ENCODE data around the gene ASCL4.
"Not testable (repeated sequence)": the region's sequence is repeated elsewhere in the genome, so short reads cannot be mapped to it uniquely, and the experiment has no call there.

The ASCL4 gene, protein sequence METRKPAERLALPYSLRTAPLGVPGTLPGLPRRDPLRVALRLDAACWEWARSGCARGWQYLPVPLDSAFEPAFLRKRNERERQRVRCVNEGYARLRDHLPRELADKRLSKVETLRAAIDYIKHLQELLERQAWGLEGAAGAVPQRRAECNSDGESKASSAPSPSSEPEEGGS

DNA sequence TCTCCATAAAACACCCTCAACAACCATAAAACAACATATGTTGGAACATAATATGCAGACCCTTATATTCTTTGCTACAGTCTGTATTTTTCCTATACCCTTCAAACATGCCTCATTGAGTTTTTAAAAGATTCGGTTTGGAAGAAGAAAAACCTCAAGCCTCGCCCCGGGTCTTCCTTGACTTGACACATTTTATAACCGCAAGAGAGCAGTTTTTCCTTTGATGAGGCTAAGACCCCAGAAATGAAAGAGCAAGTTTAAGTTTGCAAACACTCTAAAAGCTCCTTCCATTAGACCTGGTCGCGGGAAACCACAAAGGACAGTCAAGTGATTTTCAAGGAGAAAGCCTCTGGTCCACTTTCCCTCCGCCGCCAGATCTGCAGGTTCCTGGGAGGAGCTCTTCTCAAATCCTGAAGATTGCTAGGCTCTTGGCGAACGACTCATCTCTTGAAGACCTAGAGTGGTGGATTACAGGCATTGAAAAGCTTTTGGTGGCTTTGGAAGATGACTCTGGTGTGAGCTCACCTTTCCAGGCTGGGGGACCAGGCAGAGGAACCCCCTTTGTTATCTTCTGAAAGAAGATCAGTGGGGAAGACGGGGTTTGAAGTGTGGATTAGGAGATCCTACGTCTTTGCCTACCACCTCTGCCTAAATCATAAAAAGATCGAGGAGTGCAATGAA, at the start of gene ASCL4:
Gene ASCL4 (plus strand): TSS at position 356 of the 681 bp plus-strand sequence. CDS start 515 bp downstream, outside the sequence.
- no peak for DNase-seq (ENCODE audit: low read depth in 1 of 2, low spot score in 1 of 2)

DNA sequence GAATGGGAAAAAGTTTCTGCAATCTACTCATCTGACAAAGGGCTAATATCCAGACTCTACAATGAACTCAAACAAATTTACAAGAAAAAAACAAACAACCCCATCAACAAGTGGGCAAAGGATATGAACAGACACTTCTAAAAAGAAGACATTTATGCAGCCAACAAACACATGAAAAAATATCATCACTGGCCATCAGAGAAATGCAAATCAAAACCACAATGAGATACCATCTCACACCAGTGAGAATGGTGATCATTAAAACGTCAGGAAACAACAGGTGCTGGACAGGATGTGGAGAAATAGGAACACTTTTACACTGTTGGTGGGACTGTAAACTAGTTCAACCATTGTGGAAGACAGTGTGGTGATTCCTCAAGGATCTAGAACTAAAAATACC, 47.2 kb upstream of the ASCL4 start:
- not testable (repeated sequence) for DNase-seq (ENCODE audit: low read depth in 1 of 2, low spot score in 1 of 2)

DNA sequence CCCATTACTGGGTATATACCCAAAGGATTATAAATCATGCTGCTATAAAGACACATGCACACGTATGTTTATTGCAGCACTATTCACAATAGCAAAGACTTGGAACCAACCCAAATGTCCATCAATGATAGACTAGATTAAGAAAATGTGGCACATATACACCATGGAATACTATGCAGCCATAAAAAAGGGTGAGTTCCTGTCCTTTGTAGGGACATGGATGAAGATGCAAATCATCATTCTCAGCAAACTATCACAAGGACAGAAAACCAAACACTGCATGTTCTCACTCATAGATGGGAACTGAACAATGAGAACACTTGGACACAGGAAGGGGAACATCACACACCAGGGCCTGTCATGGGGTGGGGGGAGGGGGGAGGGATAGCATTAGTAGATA, 46.8 kb upstream of the ASCL4 start:
- not testable (repeated sequence) for DNase-seq (ENCODE audit: low read depth in 1 of 2, low spot score in 1 of 2)

DNA sequence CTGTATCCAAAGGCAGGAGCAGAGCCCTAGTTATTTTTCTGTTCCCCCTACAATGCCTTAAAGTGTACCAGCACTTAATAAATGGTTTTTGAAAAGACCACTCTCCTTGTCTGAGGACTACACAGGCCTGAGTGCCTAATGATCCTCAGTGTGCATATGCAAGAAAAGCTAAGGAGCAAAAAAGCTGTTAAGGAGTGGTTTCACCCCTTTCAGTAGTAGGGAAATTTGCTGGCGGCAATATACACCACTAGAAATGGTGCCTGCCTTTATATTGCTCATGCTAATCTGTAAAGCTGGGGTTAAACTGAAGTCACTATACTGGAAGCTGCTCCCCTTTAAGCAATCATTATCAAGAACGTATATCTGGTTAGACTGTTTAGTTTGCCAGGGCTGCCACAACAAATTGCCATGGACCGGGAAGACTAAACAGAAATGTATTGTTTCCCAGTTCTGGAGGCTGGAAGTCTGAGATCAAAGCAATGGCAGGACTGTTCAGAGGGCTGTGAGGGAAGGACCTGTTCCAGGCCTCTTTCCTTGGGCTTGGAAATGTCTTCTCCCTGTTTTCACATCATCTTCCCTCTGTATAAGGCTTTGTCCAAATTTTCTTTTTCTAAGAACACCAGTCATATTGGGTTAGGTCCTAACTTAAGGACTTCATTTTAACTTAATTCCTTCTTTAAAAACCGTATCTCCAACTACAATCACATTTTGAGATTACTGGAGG, 43.7 kb upstream of the ASCL4 start:
- DNase-seq (ENCODE audit: low read depth in 1 of 2, low spot score in 1 of 2): no peak

DNA sequence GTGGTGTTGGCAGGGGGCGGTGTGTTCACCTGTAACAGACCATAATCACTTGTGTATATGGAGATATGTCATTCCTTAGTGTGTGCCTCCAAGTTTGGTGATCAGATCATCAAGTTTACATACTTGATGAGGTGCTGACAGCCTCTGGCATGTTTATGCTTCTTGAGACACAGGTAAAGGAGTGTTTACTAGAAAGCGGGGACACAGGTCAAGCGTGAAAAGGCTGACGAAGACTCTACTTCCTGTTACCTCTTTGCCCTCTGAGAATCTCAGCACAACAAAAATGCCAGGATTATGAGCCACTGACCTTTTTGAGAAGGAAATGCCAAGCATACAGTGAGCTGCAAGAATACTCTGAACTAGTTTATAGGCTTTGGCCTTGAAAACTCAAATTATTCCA, 43.1 kb upstream of the ASCL4 start:
- no peak for DNase-seq (ENCODE audit: low read depth in 1 of 2, low spot score in 1 of 2)

DNA sequence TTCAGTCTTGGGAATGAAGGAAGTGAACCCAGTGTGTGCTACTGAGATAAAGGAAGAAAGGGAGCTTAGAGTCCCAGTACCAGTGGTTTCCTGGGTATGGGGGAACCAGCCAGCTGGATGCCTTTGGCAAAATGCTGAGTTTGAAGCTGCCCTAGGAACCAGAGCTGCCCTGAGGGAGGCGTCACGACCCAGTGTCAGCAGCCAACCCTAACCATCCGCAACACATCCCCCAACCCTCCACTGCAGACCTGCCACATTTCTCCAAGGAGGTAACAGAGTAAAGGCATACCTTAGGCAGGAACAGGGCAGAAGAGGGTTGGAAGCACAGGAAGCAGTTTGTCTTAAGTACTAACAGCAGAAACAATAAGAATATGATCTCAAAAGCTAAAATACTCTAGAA, 42.1 kb upstream of the ASCL4 start:
- no peak for DNase-seq (ENCODE audit: low read depth in 1 of 2, low spot score in 1 of 2)

DNA sequence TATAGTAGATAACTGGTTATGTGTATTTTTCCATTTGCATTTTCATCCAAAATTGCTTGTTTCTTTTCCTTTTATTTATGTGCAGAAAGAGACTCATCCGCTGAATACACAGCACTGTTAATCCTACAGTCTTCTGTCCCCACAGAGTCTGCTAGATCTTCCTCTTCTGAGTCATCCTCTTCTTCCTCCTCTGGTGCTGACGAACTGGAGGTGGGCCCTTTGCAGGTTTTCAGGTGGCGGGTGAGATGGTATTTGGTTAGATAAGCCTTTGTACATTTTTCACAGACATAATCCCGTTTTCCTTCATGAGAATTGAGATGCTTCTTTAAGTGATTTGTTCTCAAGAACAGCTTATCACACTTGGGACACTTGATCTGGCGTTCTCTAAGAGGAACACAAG, 40.4 kb upstream of the ASCL4 start:
- DNase-seq (ENCODE audit: low read depth in 1 of 2, low spot score in 1 of 2): no peak

DNA sequence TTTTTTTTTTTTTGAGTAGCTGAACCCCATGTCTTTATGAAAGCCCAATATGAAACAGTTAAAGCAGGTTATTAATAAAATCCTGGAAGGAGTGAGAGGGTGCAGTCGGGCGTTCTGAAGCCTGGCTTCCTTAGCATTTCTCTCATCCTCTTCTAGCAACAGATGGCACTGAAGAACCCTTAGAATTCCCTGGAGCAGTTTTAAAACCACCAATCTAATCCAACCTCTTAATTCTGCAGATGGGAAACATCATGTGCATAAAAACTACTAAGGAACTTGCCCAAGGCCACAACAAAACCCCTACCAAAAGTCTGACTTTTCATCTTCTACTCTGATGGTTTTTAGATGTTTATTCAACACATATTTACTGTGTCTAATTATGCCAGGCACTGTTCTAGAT, 38.7 kb upstream of the ASCL4 start:
- no peak for DNase-seq (ENCODE audit: low read depth in 1 of 2, low spot score in 1 of 2)

DNA sequence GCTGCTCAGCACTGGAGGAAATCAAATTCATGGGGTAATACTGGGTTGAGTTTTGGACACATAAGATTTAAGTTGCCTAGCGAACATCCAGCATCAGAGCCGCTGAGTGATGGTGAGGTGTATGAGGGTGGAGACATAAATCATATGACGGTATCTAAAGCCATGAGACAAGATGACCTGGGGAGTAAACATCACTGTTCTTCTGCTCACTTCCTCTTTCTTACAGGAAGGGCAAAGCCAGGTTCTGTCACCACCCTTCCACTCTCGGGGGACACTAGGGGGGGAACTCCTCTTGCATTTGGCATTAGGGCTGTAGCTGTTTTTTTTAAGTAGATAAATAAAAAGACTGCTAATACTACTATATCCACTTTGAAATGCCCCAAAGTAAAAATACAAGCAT, 37.6 kb upstream of the ASCL4 start:
- DNase-seq (ENCODE audit: low read depth in 1 of 2, low spot score in 1 of 2): no peak

DNA sequence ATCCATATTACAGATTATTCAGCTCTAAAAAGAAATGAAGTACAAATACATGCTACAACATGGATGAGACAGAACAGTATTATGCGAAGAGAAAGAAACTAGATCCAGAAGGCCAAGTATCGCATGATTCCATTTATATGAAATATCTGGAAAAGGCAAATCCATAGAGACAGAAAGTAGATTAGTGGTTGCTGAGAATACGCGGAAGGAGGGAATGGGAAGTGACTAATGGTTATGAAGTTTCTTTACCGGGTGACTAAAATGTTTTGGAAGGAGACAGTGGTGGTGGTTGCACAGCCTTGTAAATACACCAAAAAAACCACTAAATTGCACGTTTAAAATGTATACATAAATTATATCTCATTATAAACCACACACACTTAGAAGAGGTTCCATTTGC, 26.0 kb upstream of the ASCL4 start:
- no peak for DNase-seq (ENCODE audit: low read depth in 1 of 2, low spot score in 1 of 2)

DNA sequence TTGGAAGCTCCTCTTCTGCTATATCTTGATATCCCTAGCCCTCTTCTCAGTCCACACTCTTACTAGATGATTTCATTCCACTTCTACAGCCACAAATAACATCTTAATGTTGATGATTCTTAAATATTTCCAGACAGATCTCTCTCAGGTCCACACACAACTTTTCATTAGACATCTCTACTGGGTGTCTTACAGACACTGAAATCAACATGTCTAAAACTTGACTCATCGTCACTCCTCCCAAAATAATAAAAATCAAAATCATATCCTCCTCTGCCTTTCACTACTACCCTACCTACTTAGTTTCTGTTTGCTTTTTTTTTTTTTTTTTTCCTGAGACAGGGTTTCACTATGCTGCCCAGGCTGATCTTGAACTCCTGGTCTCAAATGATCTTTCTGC, 25.4 kb upstream of the ASCL4 start:
- no peak for DNase-seq (ENCODE audit: low read depth in 1 of 2, low spot score in 1 of 2)

DNA sequence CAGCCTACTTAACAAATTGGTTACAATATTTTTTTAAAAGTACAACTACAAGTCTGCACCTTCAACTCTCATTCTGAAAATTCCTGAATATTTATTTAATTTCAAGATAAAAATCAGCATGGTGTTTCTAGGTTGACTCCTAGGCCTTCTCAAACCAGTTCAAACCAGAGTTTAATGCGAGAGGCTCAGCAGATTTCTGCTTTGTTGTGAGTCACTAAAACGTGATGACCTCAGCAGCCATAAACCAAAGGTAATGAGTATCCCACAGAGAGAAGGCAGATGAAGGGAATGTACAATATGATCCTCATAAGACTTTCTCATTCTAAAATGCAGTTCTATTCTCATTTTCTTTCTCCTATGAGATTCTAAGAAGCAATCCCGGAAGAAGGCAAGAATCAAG, 15.1 kb upstream of the ASCL4 start:
- DNase-seq (ENCODE audit: low read depth in 1 of 2, low spot score in 1 of 2): peak in 1 of 2 donors; percentile 25

DNA sequence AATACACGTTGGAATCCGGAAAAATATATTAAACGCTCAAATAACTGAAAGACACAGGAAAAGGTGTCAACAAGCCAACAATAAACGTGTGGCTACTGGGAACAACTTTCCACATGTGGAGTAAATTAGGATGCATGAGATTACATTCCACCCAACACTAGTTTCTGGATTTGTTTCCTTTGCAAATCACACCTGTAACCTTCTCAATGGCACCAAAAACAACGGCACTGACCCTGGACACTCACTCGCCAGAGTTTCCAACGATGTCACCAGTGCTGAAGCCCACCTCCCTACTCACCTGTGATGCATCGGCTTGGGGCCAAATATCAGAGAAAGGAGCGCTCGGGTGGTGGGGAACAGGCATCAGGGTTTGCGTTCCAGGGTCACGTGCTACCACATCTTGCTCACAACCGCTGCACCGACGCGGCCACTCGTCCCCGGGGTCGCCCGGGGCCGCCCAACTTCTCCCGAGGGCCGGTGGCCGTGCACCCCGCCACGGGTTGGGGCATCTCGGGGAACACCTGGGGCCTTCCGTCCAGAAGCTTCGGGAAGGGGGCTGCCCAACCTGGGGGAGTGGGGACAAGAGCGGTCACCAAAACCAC, 14.2 kb upstream of the ASCL4 start:
- peak in 1 of 2 donors; percentile 17 for DNase-seq (ENCODE audit: low read depth in 1 of 2, low spot score in 1 of 2)

DNA sequence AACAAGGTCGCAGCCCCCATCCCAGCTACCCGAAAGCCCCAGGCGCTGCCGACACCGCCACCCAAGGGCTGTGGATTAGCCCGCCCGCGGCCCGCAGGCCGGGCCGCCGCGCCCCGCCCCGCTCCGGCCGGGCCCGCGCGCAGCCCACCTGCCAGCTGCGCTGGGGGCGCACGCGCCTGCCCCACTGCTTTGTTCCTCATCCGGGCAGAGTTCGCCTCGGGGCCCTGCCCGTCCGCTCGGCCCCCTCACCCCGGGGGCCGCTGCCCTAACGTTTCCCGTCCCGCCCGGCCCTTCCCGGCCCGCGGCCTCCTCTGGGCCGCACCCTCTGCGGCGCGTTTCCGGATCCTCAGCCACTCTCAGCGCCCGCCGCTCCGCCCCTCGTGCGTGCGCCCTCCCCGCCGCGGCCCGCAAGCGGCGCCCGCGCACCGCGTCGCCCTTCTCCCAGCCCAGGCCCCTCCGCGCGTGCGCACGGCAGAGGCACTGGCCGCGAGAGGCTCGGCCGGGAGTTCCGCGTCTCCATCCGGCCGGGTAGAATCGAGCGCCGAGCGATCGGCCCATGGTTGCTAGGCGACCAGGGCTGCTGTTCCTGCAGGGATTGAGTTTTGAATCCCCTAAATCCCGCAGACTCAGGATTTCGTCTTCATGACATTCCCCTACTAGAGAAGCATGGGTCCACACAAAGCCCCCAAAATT, 13.5 kb upstream of the ASCL4 start, which contains the start of gene PRDM4:
Gene PRDM4 (minus strand): TSS at position 329 of the 693 bp plus-strand sequence. CDS start 622 bp downstream, outside the sequence.
- DNase-seq (ENCODE audit: low read depth in 1 of 2, low spot score in 1 of 2): peak; percentile 74 to 83

DNA sequence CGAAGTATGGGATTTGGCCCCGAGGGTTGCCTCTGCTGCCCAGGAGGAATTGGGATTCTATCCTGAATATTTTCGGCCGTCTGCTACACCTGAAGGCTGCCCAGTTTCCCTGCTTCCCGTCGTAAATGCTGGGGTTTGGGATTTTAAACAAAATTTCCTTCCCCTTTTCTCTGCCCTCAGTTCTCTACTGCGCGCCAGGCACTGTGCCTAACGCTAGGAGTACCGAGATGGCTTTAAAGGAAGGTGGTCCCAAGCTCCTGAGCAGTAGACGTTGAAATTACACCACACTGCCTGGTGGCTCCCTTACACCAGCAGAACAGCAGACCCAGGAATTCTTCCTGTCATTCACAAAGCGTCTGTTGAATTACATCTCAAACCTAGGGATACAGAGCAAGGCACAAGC, 13.0 kb upstream of the ASCL4 start:
- DNase-seq (ENCODE audit: low read depth in 1 of 2, low spot score in 1 of 2): no peak

DNA sequence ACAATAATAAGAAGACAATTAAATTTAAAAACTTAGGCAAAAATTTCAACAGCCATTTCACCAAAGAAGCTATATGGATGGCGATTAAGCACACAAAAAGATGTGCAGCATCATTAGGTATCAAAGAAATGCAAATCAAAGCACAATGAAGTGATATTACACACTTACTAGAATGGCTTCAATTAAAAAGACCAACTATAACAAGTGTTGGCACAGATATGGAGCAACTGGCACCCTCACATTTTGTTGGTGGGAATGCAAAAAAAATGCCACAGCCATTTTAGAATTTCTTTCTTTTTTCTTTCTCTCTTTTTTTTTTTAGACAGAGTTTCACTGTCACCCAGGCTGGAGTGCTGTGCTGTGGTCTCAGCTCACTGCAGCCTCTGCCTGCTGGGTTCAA, 11.6 kb upstream of the ASCL4 start:
- no peak for DNase-seq (ENCODE audit: low read depth in 1 of 2, low spot score in 1 of 2)

DNA sequence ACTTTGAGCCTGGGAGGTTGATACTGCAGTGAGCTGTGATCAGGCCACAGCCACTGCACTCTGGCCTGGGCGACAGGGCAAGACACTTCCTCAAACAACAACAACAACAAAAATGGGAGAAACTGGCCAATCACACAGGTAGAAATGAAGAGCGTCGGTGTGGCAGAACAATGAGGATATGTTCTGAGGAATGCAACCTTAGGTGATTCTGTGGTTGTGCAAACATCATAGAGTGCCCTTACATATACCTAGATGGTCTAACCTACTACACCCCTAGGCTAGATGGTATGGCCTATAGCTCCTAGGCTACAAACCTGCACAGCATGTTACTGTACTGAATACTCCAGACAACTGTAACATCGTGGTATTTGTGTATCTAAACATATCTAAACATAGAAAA, 9.9 kb upstream of the ASCL4 start:
- DNase-seq (ENCODE audit: low read depth in 1 of 2, low spot score in 1 of 2): no peak

DNA sequence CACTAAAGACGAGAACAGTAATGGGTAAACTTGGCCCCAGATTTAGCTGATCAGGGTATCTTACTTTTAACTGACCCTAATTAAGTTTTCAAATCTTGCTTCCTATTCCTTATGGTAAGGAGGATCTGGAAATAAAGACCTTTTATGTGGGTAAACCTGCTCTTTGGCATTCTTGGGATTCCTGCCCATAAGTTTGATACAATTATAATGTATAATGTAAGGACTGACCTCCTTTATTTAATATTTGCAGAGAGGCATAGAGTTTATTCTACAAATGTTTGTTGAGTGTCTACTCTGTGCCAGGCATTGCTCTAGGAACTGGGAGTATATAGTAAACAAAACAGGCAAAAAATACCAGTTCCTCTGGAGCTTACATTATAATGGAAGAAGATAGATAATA, 9.2 kb upstream of the ASCL4 start:
- no peak for DNase-seq (ENCODE audit: low read depth in 1 of 2, low spot score in 1 of 2)

DNA sequence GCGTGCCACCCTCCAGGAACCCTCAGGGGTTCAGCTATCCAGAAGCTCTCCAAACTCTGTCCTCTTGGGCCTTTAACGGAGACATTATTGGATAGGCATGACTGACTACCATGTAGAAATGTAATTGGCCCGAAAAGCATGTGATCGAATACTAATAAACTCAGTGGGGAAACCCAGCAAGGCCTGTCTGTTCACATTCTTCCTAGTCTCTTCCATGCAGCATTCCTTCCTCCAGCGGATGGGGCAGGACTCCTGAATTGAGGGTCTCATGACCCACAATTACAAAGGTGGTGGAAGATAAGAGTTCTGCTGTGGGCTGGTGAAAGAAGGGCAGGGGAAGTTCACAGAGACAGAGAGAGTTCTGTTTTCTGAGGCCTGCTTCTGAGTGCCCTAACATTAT, 7.0 kb upstream of the ASCL4 start:
- no peak for DNase-seq (ENCODE audit: low read depth in 1 of 2, low spot score in 1 of 2)

DNA sequence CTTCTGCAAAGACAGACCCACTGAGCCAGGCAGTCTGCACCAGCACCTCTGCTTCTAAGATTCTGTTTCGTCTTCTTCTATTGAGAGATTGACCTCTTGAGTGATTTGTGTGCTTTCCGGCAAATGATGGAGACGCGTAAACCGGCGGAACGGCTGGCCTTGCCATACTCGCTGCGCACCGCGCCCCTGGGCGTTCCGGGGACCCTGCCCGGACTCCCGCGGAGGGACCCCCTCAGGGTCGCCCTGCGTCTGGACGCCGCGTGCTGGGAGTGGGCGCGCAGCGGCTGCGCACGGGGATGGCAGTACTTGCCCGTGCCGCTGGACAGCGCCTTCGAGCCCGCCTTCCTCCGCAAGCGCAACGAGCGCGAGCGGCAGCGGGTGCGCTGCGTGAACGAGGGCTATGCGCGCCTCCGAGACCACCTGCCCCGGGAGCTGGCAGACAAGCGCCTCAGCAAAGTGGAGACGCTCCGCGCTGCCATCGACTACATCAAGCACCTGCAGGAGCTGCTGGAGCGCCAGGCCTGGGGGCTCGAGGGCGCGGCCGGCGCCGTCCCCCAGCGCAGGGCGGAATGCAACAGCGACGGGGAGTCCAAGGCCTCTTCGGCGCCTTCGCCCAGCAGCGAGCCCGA, 703 bp downstream of the ASCL4 start:
- no peak for DNase-seq (ENCODE audit: low read depth in 1 of 2, low spot score in 1 of 2)

DNA sequence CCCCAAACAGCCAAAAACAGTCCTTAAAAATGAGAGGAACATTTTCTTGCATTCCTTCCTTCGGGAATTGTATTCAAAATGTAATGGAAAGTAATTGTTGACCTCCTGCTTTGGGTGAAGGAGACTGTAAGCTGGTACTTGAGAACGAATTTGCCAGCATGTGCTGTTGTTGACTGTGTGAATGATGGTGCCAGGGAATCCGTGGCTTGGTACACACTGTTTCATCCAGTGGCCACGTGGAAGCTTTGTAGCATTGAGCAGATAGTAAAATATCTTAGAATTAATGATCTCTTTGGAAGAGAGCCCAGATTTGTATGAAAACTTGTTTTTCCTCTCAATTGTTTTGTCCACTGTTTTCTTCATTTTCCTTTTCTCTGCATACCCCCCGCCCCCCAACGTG, 1.7 kb downstream of the ASCL4 start:
- DNase-seq (ENCODE audit: low read depth in 1 of 2, low spot score in 1 of 2): no peak

Measured in activated CD4-positive, alpha-beta T cell treated with anti-CD3 and anti-CD28 coated beads, Interleukin-2, amount 50 U/mL, for 24 hours (primary cell).